Endodermal cell (in vitro differentiated cells): ENCODE data around the gene SELENOP. TPM values are rescaled to one million over a fixed set of nuclear protein-coding genes. Genes with fewer than 3 reads are reported as not detected.

Source experiments
- DNase-seq: peaks from one replicate; pipeline ENCODE4 v3.0.0-alpha.2; 2017
- H3K27ac ChIP-seq: 2 replicates; pipeline ENCODE4 v1.5.1; 2013; ENCODE audit warnings: mild to moderate bottlenecking, low read depth, low read length, moderate library complexity
- H3K27me3 ChIP-seq: 2 replicates; pipeline ENCODE4 v1.6.1; 2013; ENCODE audit warnings: mild to moderate bottlenecking, low read length, moderate library complexity; ENCODE audit not compliant: insufficient read depth, control insufficient read depth, poor library complexity, severe bottlenecking
- H3K36me3 ChIP-seq: 2 replicates; pipeline ENCODE4 v1.7.0; 2013; ENCODE audit warnings: mild to moderate bottlenecking, low read length, moderate library complexity; ENCODE audit not compliant: control insufficient read depth, insufficient read depth
- H3K4me1 ChIP-seq: one replicate; pipeline ENCODE4 v1.7.0; 2013; ENCODE audit warnings: low read length; ENCODE audit not compliant: control insufficient read depth, insufficient read depth
- H3K4me3 ChIP-seq: 2 replicates; pipeline ENCODE4 v1.5.1; 2013; ENCODE audit warnings: mild to moderate bottlenecking, low read length, moderate library complexity
- H3K9ac ChIP-seq: 2 replicates; pipeline ENCODE4 v1.6.1; 2013; ENCODE audit warnings: mild to moderate bottlenecking, low read length, moderate library complexity; ENCODE audit not compliant: poor library complexity, severe bottlenecking; ENCODE audit errors: extremely low read depth
- H3K9me3 ChIP-seq: 2 replicates; pipeline ENCODE4 v1.6.1; 2013; ENCODE audit warnings: mild to moderate bottlenecking, low read length, moderate library complexity; ENCODE audit not compliant: control insufficient read depth
- H3K27ac Mint-ChIP-seq: 2 replicates; pipeline ENCODE4 v1.8.0; 2020; ENCODE audit warnings: mixed read lengths
- H3K27me3 Mint-ChIP-seq: 2 replicates; pipeline ENCODE4 v1.8.0; 2021; ENCODE audit warnings: mild to moderate bottlenecking, mixed read lengths; ENCODE audit not compliant: insufficient read depth
- H3K36me3 Mint-ChIP-seq: 2 replicates; pipeline ENCODE4 v1.8.0; 2020; ENCODE audit warnings: low read depth, mixed read lengths
- H3K4me1 Mint-ChIP-seq: 2 replicates; pipeline ENCODE4 v1.8.0; 2020; ENCODE audit warnings: mixed read lengths
- H3K4me3 Mint-ChIP-seq: 2 replicates; pipeline ENCODE4 v1.8.0; 2020; ENCODE audit warnings: mild to moderate bottlenecking, moderate library complexity, mixed read lengths
- H3K9me3 Mint-ChIP-seq: 2 replicates; pipeline ENCODE4 v1.8.0; 2020; ENCODE audit warnings: mild to moderate bottlenecking, mixed read lengths
- WGBS, 2 experiments: methylation state at CpG; one replicate each; pipeline versions ENCODE4 v1.1.5 to v1.1.7; 2013; ENCODE audit warnings: missing lambda C conversion rate in 2 of 2, mixed read lengths in 1 of 2; ENCODE audit not compliant: insufficient coverage in 1 of 2, insufficient read length in 1 of 2; 5-methylcytosine and 5-hydroxymethylcytosine counted together
- total RNA-seq, 2 donors: library from RNA; stranded (reverse); fragmentation: NEBNext Ultra II Directional in 1 of 2; extraction: Animal tissue kit (Norgen Biotek cat#: 25700) in 1 of 2; gene quantifications; 2 replicates in 1 of 2; 3 replicates in 1 of 2; pipeline ENCODE4 v1.2.1, GENCODE V29; 2021
- TF ChIP-seq, protein P1 (sequence below): fragments of 200-600 bp; sonication (generic); conservative IDR thresholded peaks from 2 replicates; pipeline ENCODE4 v1.5.0; 2021; ENCODE audit warnings: antibody characterized with exemption, mild to moderate bottlenecking

SELENOP gene
- total RNA-seq, 2 donors from 2014 or later, result 79.8 to 121 TPM

DNA sequence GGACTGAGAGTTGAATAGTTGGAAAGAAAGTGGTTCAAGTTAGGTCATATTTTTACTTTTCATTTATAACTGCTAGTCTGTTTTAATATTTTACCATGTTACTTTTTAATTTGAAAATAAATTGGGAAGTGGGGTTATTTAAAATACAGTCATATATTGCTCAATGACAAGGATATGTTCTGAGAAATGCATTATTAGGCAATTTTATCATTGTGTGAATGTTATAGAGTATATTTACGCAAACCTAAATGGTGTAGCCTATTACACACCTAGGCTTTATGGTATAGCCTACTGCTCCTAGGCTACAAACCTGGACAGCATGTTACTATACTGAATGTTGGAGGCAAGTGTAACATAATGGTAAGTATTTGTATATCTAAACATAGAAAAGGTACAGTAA lies 49.9 kb downstream of the SELENOP start:
- Mint-ChIP-seq H3K36me3 (no peaks in the 10 kb centered on the region), H3K27me3 (peaks cover 1% of the 10 kb centered on the region), H3K27ac (no peak overlapping the region), H3K4me3 (no peak overlapping the region), H3K4me1 (peaks cover 8% of the 10 kb centered on the region), H3K9me3 (no peaks in the 10 kb centered on the region)
- no peaks in the 10 kb centered on the region for H3K4me1 ChIP-seq
- no peak for DNase-seq
- H3K36me3 ChIP-seq, result no peaks in the 10 kb centered on the region
- H3K4me3 ChIP-seq, result no peak overlapping the region
- H3K27ac ChIP-seq, result no peak overlapping the region
- WGBS, 2 experiments, result 82% methylated on average over 1 of the region's 1 CpG; no CpG with 5 or more reads in 1 of the 2 experiments
- no peaks in the 10 kb centered on the region for H3K27me3 ChIP-seq
- no peaks in the 10 kb centered on the region for H3K9me3 ChIP-seq
- no peak overlapping the region for H3K9ac ChIP-seq
- TF ChIP-seq, protein P1, sequence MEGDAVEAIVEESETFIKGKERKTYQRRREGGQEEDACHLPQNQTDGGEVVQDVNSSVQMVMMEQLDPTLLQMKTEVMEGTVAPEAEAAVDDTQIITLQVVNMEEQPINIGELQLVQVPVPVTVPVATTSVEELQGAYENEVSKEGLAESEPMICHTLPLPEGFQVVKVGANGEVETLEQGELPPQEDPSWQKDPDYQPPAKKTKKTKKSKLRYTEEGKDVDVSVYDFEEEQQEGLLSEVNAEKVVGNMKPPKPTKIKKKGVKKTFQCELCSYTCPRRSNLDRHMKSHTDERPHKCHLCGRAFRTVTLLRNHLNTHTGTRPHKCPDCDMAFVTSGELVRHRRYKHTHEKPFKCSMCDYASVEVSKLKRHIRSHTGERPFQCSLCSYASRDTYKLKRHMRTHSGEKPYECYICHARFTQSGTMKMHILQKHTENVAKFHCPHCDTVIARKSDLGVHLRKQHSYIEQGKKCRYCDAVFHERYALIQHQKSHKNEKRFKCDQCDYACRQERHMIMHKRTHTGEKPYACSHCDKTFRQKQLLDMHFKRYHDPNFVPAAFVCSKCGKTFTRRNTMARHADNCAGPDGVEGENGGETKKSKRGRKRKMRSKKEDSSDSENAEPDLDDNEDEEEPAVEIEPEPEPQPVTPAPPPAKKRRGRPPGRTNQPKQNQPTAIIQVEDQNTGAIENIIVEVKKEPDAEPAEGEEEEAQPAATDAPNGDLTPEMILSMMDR, result no peak

DNA sequence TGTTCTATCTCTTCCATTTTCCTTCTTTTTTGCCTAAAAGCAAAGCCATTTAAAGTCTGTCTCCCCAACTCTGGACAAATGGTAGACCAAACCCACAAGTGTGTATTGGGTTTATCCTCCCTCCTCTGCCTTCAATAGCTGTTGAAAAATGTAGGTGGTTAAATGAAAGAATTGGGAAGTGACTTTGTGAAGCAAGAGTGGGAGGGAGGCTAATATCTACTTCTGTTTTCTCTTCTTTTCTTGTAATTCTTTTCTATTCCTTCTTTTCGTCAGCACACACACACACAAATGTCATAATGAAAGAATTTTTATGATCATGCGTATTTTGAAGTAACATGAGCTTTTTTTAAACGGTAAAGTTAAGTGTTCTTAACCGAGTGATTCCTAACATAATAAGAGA lies 51.3 kb downstream of the SELENOP start:
- TF ChIP-seq, protein P1, result no peak
- Mint-ChIP-seq H3K27ac (no peak overlapping the region), H3K4me1 (peaks cover 8% of the 10 kb centered on the region), H3K36me3 (no peaks in the 10 kb centered on the region), H3K27me3 (peaks cover 1% of the 10 kb centered on the region), H3K4me3 (no peak overlapping the region), H3K9me3 (no peaks in the 10 kb centered on the region)
- H3K27me3 ChIP-seq, result no peaks in the 10 kb centered on the region
- no peaks in the 10 kb centered on the region for H3K4me1 ChIP-seq
- no peaks in the 10 kb centered on the region for H3K36me3 ChIP-seq
- 93 to 100% methylated on average over 3 of the region's 4 CpGs for WGBS, 2 experiments
- no peak overlapping the region for H3K9ac ChIP-seq
- no peak for DNase-seq
- no peak overlapping the region for H3K27ac ChIP-seq
- H3K9me3 ChIP-seq, result no peaks in the 10 kb centered on the region
- no peak overlapping the region for H3K4me3 ChIP-seq

DNA sequence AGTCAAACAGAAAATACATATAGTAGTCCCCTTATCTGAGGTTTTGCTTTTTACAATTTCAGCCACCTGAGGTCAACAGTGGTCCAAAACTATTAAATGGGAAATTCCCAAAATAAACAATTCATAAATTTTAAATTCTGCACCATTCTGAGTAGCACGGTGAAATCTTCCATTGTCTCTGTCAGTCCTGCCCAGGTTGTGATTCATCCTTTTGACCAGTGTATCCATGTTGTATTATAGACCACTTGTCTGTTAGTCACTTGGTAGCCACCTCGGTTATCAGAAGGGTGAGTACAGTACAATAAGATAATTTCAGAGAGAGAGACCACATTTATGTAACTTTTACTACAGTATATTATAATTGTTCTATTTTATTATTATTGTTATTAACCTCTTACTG lies 52.2 kb downstream of the SELENOP start:
- Histone ChIP-seq H3K9me3 (no peaks in the 10 kb centered on the region), H3K4me3 (no peak overlapping the region), H3K9ac (no peak overlapping the region), H3K27ac (no peak overlapping the region), H3K27me3 (no peaks in the 10 kb centered on the region), H3K36me3 (no peaks in the 10 kb centered on the region), H3K4me1 (no peaks in the 10 kb centered on the region)
- Mint-ChIP-seq H3K4me1 (peaks cover 8% of the 10 kb centered on the region), H3K9me3 (no peaks in the 10 kb centered on the region), H3K36me3 (no peaks in the 10 kb centered on the region), H3K27me3 (peaks cover 1% of the 10 kb centered on the region), H3K4me3 (no peak overlapping the region), H3K27ac (no peak overlapping the region)
- WGBS, 2 experiments, result 100% methylated on average over 1 of the region's 2 CpGs
- TF ChIP-seq, protein P1, result no peak
- DNase-seq, result no peak
